DMS 273 (cell line): Measurements from ENCODE around the gene PRRT3.
"Not testable (repeated sequence)": the region's sequence is repeated elsewhere in the genome, so short reads cannot be mapped to it uniquely, and the experiment has no call there.

Experiments used
- DNase-seq: peaks from one replicate; lab custom pipeline; 2025; ENCODE audit not compliant: unreplicated experiment; lab: John Stamatoyannopoulos, UW

Gene PRRT3

GRCh38 chr3:9899289-9899791, 52.9 kb downstream of the PRRT3 start:
- no peak for DNase-seq

DNA sequence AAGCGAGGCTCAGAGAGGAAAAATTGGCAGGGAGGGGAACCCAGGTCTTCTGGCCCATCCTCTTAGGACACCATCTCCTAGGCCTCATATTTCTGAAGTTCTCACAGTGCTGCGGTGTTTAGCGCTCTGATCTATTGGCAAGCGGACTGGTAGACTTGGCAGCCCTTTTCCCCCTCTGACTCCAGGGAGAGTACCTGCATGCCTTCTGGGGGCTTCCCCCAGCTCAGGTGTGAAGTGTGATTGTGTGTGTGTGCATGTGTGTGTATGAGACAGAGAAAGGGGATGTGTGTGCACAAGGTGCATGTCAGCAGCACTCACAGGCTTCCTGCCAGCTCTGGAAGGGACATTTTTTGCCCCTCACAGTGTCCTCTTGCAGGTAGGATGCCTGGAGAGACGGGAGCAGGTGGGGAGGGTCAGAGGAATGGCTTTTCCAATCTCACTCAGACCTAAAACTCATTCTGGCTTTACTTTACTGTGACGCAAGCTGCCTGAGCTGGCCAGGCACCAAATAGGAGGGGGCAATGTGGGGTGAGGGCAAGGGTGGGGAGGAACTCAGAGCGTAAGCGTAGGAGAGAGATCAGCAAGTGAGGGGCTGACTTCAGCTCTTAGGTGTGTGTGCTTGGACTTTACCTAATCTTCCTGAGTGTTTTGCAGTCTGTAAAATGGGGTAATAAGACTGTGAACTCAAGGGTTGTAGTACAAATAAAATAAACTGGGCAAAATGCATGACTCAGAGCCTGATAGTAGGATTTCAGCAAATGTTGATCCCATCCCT, 53.6 kb downstream of the PRRT3 start:
- DNase-seq = peak; percentile 7

- DNase-seq = peak; percentile 33
Observed at GRCh38 chr3:9897408-9898372, 54.5 kb downstream of the PRRT3 start.

- not testable (repeated sequence) for DNase-seq
Observed at GRCh38 chr3:9896755-9897407, 55.3 kb downstream of the PRRT3 start.

DNA sequence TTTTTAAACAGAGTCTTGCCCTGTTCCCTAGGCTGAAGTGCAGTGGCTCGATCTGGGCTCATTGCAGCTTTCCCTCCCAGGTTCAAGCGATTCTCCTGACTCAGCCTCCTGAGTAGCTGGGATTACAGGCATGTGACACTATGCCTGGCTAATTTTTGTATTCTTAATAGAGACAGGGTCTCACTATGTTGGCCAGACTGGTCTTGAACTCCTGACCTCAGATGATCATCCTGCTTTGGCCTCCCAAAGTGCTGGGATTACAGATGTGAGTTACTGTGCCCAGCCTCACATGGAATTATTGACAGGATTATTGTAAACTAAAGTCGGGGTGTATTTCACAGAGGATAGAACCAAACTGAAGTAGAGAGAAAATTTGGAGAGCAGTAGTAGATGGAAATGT, 56.5 kb downstream of the PRRT3 start:
- not testable (repeated sequence) for DNase-seq
